GM19238 (cell line): ENCODE measurements around the gene EHBP1.

Experiments used
- DNase-seq: peaks from one replicate; pipeline ENCODE4 v3.0.0; 2011; ENCODE audit warnings: low spot score; ENCODE audit not compliant: insufficient read length

Gene EHBP1

DNA sequence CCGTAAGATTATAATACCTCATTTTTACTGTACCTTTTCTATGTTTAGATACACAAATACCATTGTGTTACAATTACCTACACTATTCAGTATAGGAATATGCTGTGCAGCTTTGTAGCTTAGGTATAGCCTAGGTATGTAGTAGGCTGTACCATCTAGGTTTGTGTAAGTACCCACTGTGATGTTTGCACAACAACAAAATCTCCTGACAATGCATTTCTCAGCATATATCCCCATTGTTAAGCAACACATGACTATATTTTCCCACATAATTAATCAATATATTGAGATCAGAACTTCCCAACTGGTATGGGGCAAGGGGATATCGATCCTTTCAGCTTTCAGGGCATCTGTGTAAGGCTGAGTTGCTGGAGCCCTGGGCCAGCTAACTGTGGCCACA is 238.8 kb downstream of the EHBP1 start:
- DNase-seq, result no peak

DNA sequence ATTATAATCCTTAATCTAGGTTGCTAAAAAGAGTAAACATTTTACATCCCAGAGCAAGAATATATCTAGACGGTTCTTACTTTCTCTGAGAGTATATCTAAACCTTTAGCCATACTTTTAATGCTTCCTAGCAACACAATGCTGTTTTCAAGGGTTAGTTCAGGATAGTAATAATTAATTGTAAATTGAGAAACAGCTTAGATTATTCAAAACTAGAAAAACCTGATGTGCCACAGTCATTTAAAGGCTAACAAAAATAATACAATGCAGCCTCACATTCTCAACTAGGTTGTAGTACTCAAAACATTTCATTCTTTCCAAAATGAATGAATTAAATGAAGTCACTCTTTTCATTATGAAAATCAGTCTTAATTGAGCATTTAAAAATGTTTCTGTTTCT is 241.9 kb downstream of the EHBP1 start:
- DNase-seq, result no peak

DNA sequence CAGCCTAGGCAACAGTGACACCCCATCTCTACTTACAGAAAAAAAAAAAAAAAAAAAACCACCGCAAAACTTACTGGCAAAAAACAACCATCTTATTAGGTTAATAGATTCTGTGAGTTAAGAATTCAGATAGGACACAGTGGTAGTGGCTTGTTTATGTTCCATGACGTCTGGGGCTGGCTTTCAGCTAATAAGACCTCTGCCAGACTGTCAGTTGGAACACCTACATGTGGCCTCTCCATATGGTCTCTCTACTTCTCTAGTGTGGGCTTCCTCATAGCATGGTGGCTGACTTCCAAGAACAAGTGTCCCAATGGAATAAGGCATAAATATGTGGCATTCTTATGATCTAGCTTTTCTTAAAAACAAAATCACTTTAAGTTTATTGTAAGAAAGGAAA is 251.1 kb downstream of the EHBP1 start:
- no peak for DNase-seq

DNA sequence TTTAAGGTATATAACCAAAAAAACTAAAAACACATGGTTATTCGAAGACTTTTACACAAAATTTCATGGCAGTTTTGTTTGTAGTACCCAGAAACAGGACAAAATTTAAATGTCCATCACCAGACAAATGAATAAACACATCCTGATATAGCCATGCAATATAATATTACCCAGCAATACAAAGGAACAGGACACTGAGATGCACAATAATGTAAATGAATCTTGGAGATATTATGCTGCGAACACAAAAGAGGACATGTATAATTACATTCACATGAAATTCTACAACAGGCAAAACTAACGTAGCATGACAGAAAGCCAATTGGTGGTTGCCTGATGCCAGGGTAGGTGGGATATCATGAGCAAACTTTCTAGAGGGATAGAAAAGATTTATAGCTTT is 252.7 kb downstream of the EHBP1 start:
- DNase-seq, result no peak

DNA sequence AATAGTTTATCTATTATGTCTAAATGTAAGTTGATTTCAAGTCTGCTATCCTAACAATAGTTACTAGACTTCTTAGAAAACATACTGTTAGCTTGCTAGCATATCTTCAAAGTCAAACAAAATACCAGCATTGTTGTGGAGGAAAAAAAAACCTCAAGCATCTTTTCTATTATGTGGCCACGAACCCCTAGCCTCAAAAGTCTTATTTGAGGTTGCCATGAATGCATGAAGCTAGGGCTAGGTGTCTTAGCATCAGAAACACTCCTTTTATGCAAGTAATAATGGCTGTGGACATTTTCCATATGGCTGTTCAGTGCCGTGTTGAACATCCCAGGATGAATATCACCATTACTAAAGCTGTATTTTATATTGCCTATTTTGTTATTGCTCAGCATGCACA is 258.5 kb downstream of the EHBP1 start:
- DNase-seq, result no peak

DNA sequence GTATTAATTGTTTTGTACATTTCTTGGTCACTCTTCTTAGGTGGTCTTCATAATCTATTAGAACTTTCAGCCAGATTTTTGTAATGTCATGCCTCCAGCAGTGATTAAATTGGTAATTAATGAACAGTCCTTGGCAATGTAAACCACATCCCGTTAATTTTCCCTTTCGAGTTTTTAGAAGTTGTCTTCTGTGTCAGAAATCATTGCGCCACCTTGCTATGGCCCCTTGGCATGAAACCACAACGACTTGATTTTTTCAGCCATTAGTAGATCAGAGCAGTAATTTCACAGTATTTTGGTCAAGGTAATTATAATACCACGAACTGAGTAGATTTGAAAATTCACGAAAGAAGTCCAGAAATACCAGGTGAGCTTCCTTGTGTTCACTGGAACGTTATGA is 259.2 kb downstream of the EHBP1 start:
- no peak for DNase-seq

DNA sequence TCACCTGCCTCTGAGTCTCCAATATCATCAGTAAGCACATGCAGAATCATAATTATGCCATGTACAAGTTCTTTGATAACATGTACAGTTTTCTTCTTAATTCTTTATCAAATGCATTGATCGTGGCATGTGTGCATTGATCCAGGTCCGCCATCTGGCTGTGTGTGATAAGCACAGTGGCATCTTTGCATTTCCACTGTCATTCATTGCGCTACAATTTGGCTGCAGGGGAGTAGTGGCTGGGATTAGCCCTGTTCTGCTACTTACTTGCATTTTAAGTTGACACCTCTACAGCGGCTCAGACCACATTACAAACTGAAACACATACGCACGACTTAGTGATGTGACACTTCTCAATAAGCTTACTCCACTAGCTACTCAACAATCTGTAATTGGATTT is 261.5 kb downstream of the EHBP1 start:
- no peak for DNase-seq

DNA sequence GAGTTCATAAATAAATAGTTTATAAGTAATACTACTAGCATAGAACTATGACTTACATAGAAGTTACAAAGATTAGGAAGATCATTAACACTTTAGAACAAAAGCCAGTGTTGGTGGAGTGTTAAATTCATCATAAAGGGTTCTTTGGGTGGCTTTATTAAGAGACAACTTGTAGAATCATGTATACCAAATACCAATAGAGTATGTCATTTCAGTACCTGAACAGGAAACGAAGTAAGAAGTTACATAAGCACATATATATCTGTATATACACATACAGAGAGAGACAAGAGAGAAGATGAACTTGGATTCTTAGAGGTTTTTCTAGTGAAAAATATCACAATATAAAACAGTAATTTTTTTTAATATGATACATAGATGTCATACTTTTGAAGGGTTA is 262.7 kb downstream of the EHBP1 start:
- no peak for DNase-seq

DNA sequence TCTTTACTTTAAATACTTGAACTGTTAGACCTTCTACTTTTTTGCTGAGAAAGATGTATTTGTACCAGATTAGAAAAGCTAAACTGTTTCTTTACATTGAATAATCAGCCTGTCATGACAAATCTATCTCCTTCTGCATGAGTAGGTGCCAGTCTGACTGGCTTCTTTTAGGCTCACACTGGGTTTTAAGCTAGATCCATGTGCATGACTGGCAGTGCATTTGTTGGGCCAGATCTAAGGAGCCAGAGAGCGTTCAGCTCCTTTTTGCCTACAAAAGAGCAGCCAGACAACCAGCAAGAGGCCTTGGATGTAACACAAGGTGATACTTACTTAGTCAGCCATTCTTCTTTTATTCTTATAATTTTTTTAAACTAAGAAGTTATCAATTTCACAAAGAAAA is 263.2 kb downstream of the EHBP1 start:
- no peak for DNase-seq

DNA sequence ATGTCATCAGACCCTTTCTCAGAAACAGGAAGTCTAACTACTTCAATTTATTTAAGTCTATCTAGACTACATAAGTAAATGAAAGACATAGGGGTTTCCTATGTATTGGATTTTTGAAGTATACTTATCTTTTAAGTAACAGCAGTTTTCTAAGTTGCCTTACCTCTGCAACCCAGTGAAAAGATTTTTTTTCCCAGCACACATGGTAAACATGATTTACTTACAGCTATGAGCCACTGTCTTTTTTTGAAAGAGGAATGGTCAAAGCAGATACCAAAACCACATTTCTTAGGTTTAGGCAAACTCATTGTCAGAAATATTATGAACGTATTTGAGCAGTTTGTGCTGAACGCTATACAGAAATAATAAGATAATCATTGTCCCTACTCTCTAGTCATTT is 266.4 kb downstream of the EHBP1 start:
- DNase-seq, result no peak

DNA sequence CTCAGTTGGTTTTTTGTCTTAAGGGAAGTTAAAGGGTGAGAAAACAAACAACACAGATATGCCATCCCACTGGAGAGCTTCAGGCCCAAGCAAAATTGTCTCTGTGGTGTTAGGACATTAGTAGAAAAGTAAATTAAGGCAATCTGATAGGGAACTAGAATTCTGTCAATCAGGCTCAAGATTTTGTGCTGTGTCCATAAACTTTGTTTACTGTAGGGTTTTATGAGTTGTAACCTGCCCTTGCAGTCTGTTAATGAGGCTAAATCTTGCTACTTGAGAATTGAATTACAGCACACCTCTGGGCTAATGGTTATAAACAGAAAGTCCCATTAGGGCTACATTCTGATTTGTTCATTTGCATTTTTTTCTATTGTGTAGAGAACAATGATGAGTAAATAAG is 267.1 kb downstream of the EHBP1 start:
- DNase-seq, result no peak

DNA sequence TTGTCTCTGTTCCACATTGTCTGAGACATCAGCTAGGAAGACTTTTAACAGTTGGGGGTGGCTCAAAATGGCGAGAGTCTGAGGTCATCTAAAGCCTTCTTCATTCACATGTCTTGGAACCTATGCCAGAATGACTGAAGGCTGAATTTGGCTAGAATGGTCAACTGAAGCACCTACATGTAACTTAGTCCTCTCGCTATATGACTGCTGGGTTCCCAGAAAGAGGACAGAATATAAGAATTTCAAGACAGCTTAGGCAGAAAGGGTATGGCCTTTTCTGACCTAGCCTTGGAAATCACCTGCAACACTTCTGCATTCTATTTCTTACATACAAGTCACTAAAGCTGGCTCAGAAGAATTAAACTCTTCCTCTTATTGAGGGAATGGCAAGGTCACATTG is 269.5 kb downstream of the EHBP1 start:
- no peak for DNase-seq

DNA sequence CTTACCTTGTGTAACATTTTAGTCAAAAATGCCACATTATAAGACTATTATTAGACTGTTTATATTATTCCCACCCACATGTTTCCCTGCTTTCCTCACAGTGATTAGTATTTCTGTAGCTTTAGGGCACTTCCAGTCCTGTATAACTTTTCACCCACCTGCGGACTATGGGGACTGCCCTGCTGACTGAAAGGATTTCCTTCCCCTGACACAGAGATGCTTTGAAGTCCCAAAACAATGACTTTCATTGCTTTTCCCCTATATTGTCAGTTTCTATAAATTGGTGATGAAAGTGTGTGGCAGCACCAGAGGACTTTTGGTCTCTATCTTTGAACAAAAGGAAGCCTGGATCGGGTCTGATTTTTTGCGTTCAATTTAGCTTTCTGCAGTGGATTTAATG is 286.1 kb downstream of the EHBP1 start:
- DNase-seq, result no peak

DNA sequence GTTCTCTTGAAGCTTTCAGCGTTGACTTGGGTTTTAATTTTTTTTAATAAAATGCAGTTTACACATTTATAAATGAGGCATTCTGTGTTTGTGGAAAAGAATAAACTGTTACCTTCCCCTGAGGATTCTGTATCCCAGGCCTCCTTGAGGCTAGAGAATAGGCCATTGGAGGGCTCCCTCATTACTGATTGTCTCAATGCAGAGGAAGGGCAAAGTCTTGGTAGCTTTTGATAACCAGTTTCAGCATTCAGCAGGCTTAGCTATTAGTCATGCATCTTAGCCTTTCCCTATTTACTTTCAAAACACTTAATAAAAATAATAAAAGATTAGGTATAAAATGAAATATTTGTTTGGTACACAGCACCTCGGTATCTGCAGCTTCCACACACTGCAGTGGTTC is 287.0 kb downstream of the EHBP1 start:
- DNase-seq, result no peak

DNA sequence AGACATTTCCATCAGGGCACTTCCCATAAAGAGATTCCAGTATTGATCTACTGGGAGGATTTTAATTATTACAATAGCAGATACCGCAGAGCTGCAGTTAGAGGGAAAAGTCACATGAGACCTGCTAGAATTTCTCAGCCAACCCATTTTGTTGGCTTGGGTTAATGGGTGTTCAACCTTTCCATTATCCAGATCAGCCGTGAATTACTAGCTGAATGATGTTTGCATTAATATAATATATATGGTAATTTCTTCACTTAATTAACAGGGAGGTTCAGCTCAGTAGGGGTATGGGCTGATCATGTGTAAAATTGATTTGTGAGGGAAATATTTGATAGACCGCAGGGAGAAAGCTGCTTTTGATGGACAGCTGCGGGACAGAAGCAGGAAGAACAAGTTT is 288.7 kb downstream of the EHBP1 start:
- no peak for DNase-seq

DNA sequence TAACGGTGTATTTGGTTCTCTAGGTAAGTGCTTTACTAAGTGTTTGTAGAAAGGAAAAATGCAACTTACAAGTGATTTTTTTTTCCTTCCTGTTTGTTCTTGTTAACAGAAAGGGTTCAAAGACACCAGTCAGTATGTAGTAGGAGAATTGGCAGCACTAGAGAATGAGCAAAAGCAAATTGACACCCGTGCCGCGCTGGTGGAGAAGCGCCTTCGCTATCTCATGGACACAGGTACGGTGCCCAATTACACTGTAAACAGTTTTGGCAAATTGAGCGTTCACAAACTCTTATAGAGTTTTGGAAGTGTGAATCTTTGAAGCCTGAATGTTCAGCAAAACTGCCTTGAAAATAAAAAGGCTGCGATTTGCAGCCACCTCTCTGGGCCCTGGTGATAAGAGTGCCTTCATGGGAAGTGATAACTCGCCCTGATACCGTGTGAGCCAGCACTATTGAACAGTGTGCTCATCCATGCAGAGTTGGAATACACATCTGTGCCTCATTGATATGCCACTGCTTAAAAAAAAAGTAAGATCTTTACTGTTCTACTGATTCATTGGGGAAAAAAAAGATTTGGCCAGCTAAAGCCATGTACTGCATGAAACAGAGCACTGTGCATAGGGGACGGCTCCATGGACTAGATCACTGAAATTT is 291.1 kb downstream of the EHBP1 start:
- no peak for DNase-seq

DNA sequence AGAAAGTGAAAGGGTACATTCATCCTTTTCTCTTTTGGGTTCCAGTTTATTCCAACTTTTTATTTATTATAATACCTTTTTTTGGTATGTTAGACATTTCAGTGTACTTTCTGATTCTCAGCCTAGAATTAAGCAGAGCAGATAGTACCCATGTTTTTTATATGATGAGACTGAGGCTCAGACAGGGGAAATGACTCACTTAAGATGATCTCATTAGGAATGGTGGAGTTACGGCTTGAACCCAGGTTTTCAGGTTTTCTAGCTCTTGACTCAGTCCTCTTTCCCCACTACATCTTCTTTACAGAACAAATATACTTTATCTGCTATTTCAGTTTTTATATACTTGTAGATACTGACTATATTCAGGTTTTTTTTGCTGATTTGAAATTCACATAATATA is 293.4 kb downstream of the EHBP1 start:
- no peak for DNase-seq

DNA sequence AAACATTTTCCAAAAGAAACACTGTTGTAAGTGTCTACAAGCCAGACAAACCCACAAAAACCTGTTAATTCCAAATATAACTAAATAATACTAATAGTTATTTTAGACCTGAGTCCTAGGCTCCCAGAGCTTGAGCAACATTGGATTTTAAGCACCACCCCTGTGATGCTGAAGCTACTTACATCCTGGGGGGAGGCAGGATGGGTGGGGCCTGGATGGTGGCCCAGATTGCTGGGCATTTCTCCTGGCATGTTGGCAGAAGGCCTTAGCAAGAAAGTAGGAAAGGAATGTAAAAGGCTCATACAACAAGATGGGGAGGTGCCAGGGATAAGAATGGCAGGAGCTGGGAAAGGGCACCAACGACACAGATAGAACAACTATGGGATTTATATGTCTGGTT is 294.4 kb downstream of the EHBP1 start:
- DNase-seq, result no peak

DNA sequence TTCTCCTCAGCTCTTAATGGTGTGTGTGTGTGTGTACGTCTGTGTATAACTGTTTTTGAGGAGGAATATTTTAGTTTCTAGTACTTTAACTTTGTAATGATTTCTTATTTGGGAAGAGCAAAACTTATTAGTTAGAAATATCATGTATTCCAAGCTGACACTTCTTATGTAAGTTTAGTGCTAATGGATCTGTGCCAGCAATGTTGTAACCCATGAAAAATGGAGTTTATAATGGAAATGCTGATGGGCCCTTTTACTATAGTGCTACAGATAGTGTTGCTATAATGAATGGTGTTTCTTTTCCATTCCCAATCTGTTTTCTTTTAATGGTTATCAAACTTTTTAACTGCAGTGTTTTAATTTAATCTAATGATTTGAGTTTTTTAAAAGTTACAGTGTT is 295.3 kb downstream of the EHBP1 start:
- no peak for DNase-seq

DNA sequence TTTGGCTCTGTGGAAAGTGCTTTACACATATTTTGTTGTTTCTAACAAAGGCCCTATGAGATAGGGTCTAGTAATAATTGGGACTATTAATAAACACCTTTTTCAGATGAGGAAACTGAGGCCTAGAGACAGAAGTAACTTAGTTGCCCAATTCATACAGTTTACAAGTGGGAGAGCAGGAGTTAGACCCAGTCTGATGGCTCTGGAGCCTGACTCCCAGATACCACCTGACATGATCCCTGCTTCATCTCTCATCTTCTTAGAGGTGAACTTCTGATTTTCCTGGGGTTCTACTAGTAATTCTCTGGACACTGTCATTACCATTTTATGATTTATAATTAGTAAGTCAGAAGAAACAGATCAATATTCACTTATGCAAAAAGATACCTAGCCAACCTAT is 296.1 kb downstream of the EHBP1 start:
- no peak for DNase-seq

DNA sequence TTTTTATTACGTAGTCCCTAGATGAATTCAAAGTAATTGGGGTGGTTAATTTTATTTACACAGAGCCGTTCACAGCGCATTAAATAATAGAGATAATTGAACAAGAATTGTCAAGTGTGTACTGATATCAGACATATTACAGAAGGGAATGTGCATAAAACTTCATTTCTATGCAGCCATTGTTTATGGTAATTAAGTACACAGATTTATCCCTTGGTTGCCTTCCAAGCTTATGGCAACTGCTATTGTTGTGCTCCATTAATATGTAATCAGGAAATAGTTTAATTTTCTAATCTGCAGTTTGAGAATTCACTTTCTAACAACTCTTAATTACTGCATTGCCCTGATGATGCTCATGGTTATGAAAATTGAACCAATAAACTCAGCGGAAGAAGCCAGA is 297.8 kb downstream of the EHBP1 start:
- no peak for DNase-seq

DNA sequence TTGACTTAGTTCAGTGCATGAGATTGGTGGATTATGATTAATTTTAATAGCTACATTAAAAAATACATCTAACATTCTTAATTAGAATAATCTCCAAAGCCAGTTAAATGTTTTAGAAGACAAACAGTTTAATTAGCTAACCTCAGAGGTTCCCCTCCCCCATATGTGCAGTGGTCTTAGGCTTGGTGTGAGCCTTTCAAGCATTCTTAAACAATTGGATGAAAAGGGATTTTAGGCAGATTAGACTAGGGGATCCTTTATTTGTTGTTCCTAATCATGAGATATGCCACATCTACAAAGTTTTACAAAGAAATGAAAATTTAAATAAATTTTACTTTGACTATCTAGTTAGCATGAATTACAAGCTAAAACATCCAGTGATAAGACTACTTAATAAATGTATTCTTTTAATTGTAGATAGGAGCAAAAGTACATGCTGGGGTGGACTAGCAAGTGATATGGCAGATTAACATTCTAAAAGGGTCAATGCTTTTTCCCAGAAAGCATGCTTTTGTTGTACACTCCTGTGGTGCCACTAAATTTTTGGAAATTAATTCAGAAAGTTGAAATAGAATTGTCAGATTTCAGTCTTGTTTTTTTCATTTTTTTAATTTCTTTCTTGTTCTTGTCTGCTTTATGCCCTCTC is 302.4 kb downstream of the EHBP1 start:
- no peak for DNase-seq

DNA sequence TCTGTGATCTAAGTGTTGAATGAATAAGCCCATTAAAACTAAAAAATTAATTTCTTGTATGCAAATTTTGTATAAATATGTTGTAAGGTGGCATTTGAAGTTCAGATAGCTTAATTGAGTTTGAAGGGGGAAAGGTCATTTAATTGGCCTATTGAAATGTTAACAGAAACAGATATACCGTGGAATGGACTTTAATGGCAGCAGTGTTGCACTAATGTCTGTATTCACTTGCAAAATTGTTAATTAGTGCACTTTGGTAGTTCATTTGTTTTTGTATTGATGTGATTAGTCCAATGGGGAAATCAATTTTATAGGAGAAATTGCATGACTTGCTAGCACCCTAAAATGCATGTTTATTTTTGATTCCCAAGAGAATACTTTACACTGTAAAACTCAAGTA is 303.3 kb downstream of the EHBP1 start:
- no peak for DNase-seq

DNA sequence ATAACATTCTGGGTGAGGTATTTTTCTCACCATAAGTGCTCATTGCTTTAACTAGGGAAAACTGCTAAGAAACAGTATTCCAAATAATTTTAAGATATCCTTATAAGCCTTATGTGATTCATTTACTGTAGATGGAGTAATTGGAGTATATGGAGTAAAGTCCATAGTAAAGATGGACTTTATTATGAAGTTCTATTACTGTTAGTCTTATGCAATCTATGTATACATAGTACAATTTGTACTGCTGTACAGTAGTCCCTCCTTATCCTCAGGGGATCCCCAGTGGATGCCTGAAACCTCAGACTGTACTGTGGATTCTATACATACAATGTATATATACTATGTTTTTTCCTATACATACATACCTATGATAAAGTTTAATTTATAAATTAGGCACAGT is 304.0 kb downstream of the EHBP1 start:
- DNase-seq, result no peak
